Measurements from ENCODE around the gene PTX4.

PTX4 gene

DNA sequence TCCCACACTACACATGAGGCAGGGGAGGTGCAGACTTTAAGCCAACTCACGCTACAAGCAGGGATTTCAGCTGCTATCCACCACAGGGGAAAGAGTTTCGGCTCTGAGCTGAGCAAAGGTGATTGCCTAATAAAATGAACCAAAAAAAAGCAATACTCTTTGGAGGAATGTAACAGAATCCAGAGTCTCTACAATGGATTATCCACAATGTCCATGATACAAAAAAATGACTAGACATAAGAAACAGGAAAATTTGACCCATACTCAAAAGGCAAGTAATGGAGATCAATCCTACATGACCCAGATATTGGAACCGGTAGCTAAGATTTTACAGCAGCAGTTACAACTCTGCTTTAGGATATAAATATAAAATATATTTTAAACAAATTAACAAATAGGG, 25.8 kb upstream of the PTX4 start:
- H3K36me3 ChIP-seq (replicated peaks; ENCODE audit: insufficient read depth, low read length) = no peaks in the 10 kb centered on the region
- TF ChIP-seq EZH2phosphoT487 (IDR thresholded peaks at IDR 0.05; ENCODE audit: low read length) (no peak), EZH2 (optimal IDR thresholded peaks at IDR 0.05; ENCODE audit: low read depth, low read length) (no peak)
- TF ChIP-seq, protein P1, sequence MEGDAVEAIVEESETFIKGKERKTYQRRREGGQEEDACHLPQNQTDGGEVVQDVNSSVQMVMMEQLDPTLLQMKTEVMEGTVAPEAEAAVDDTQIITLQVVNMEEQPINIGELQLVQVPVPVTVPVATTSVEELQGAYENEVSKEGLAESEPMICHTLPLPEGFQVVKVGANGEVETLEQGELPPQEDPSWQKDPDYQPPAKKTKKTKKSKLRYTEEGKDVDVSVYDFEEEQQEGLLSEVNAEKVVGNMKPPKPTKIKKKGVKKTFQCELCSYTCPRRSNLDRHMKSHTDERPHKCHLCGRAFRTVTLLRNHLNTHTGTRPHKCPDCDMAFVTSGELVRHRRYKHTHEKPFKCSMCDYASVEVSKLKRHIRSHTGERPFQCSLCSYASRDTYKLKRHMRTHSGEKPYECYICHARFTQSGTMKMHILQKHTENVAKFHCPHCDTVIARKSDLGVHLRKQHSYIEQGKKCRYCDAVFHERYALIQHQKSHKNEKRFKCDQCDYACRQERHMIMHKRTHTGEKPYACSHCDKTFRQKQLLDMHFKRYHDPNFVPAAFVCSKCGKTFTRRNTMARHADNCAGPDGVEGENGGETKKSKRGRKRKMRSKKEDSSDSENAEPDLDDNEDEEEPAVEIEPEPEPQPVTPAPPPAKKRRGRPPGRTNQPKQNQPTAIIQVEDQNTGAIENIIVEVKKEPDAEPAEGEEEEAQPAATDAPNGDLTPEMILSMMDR (IDR thresholded peaks at IDR 0.05; ENCODE audit: low read length) = no peak

DNA sequence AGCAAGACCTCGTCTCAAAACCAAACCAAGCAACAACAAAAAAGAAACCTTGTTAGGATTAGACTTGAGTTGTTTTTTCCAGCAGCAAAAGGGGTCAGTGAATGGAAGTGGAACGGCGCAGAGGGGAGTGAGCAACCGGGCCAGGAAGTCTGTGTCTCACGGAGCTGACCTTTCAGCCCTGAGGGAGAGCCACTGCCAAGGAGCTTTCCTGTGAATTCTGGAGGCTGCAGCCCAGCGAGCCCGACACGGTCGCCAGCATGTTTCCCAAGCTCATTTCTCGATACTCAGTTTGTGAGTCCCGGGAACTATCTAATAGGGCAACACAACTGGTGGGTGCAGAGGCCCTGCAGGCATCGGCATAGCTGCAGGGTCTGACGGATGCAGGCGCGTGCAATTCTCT, 24.0 kb upstream of the PTX4 start:
- no peak for DNase-seq
- no peak for TF ChIP-seq EZH2 (optimal IDR thresholded peaks at IDR 0.05; ENCODE audit: low read depth, low read length)
- TF ChIP-seq, protein P1 (IDR thresholded peaks at IDR 0.05; ENCODE audit: low read length) = no peak
- no peak for TF ChIP-seq EZH2phosphoT487 (IDR thresholded peaks at IDR 0.05; ENCODE audit: low read length)
- Histone ChIP-seq H3K9me2 (replicated peaks; ENCODE audit: insufficient read depth, low read length) (no peaks in the 10 kb centered on the region), H3K4me2 (ENCODE audit: low read depth, low read length) (no peak overlapping the region), H2AFZ (ENCODE audit: low read length) (no peak overlapping the region), H3K4me1 (ENCODE audit: low read length) (no peaks in the 10 kb centered on the region), H3K79me2 (ENCODE audit: low read length) (no peaks in the 10 kb centered on the region), H3K9ac (ENCODE audit: low read length) (no peak overlapping the region), H3K27me3 (replicated peaks; ENCODE audit: insufficient read depth, low read length) (peaks cover under 1% of the 10 kb centered on the region), H3K36me3 (replicated peaks; ENCODE audit: insufficient read depth, low read length) (no peaks in the 10 kb centered on the region), H4K20me1 (ENCODE audit: insufficient read depth, low read length) (no peaks in the 10 kb centered on the region), H3K4me3 (ENCODE audit: low read length) (no peak overlapping the region), H3K9me3 (replicated peaks; ENCODE audit: insufficient read depth, low read length) (no peaks in the 10 kb centered on the region), H3F3A (ENCODE audit: insufficient read depth, low read length) (no peaks in the 10 kb centered on the region), H3K27ac (ENCODE audit: low read length) (no peak overlapping the region)

More for the DNA sequence above, 25.8 kb upstream of the PTX4 start:
- no peak overlapping the region for H3K9ac ChIP-seq (ENCODE audit: low read length)
- no peaks in the 10 kb centered on the region for H4K20me1 ChIP-seq (ENCODE audit: insufficient read depth, low read length)
- H3F3A ChIP-seq (ENCODE audit: insufficient read depth, low read length) = no peaks in the 10 kb centered on the region
- H3K9me2 ChIP-seq (replicated peaks; ENCODE audit: insufficient read depth, low read length) = no peaks in the 10 kb centered on the region
- no peak overlapping the region for H3K4me2 ChIP-seq (ENCODE audit: low read depth, low read length)
- H3K27ac ChIP-seq (ENCODE audit: low read length) = no peak overlapping the region
- H3K9me3 ChIP-seq (replicated peaks; ENCODE audit: insufficient read depth, low read length) = no peaks in the 10 kb centered on the region
- H2AFZ ChIP-seq (ENCODE audit: low read length) = no peak overlapping the region
- peaks cover 17% of the 10 kb centered on the region for H3K27me3 ChIP-seq (replicated peaks; ENCODE audit: insufficient read depth, low read length)
- H3K4me1 ChIP-seq (ENCODE audit: low read length) = no peaks in the 10 kb centered on the region
- no peak overlapping the region for H3K4me3 ChIP-seq (ENCODE audit: low read length)
- no peak for DNase-seq
- H3K79me2 ChIP-seq (ENCODE audit: low read length) = no peaks in the 10 kb centered on the region

DNA sequence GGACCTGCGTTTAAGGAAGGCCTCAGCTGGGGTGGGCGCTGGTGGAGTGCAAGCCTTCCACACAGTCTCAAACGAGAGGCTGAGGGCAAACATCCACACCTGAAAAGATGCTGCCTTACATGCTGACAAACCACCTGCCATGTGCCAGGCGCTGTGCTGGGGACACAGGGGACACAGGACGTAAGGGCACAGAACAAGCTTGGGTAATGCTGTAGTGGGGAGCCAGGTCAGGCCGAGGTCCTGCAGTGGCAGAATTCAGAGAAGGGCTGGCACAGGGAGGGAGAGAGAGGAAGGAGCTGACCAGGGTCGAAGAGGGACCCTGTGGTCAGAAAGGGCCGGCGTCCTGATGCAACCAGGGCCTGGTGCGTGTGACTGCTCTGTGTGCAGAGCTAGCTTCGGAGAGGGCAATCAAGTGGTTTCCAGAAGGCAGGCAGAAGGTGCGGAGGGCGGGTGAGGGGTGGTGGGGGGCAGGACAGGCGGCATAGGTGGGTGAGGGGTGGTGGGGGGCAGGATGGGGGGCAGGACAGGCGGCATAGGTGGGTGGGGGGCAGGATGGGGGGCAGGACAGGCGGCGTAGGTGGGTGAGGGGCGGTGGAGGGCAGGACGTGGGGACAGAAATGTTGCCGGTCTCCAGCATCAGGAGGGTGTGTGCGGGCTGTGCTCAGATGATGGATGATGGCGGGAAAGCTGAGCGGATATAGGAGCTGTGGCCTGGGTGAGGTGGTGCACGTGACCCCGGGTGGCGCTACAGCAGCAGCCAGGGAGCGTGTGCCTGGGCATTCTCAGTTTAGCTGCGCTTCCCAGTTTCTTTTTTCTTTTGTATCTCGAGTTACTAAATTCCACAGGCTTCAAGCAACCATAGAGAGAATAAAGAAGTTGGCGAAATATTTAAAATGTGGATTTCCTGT, 23.2 kb upstream of the PTX4 start:
- H3K9me2 ChIP-seq (replicated peaks; ENCODE audit: insufficient read depth, low read length) = no peaks in the 10 kb centered on the region
- H3K4me3 ChIP-seq (ENCODE audit: low read length) = no peak overlapping the region
- TF ChIP-seq EZH2phosphoT487 (IDR thresholded peaks at IDR 0.05; ENCODE audit: low read length) (no peak), EZH2 (optimal IDR thresholded peaks at IDR 0.05; ENCODE audit: low read depth, low read length) (no peak)
- TF ChIP-seq, protein P1 (IDR thresholded peaks at IDR 0.05; ENCODE audit: low read length) = no peak
- no peaks in the 10 kb centered on the region for H3K36me3 ChIP-seq (replicated peaks; ENCODE audit: insufficient read depth, low read length)
- no peaks in the 10 kb centered on the region for H4K20me1 ChIP-seq (ENCODE audit: insufficient read depth, low read length)
- no peaks in the 10 kb centered on the region for H3K9me3 ChIP-seq (replicated peaks; ENCODE audit: insufficient read depth, low read length)
- DNase-seq = no peak
- H3K27ac ChIP-seq (ENCODE audit: low read length) = no peak overlapping the region
- no peaks in the 10 kb centered on the region for H3K27me3 ChIP-seq (replicated peaks; ENCODE audit: insufficient read depth, low read length)
- no peak overlapping the region for H2AFZ ChIP-seq (ENCODE audit: low read length)
- no peak overlapping the region for H3K4me2 ChIP-seq (ENCODE audit: low read depth, low read length)
- H3K4me1 ChIP-seq (ENCODE audit: low read length) = no peaks in the 10 kb centered on the region
- H3K79me2 ChIP-seq (ENCODE audit: low read length) = no peaks in the 10 kb centered on the region
- no peaks in the 10 kb centered on the region for H3F3A ChIP-seq (ENCODE audit: insufficient read depth, low read length)
- H3K9ac ChIP-seq (ENCODE audit: low read length) = no peak overlapping the region

Measured in MM.1S (cell line).